Left lung (tissue), 10 donors: ENCODE measurements around the gene VEZT. TPM values are rescaled to one million over a fixed set of nuclear protein-coding genes. Genes with fewer than 3 reads are reported as not detected.
"Not testable (repeated sequence)": the region's sequence is repeated elsewhere in the genome, so short reads cannot be mapped to it uniquely, and the experiment has no call there.

Experiments used
- ATAC-seq: fragments of 200-7000 bp; cut with Tn5 transposase; one replicate; pipeline ENCODE4 v1.9.1; 2020; ENCODE audit warnings: moderate library complexity
- DNase-seq, 4 donors: peaks; one replicate each; pipeline ENCODE4 v3.0.0-alpha.2; 2013 to 2020
- H3K27ac ChIP-seq, 2 donors: fragments of 200-600 bp; sonication (generic) in 1 of 2; one replicate each; pipeline versions ENCODE4 v1.5.0 to v1.8.0; 2020 to 2021
- H3K27me3 ChIP-seq, 2 donors: fragments of 200-600 bp; sonication (generic) in 1 of 2; one replicate each; pipeline versions ENCODE4 v1.5.0 to v1.8.0; 2020 to 2021
- H3K36me3 ChIP-seq, 2 donors: fragments of 200-600 bp; sonication (generic) in 1 of 2; one replicate each; pipeline versions ENCODE4 v1.5.0 to v1.8.0; 2020 to 2021
- H3K4me1 ChIP-seq, 2 donors: fragments of 200-600 bp; one replicate each; pipeline ENCODE4 v1.8.0; 2021
- H3K4me3 ChIP-seq, 2 donors: fragments of 200-600 bp; sonication (generic) in 1 of 2; one replicate each; pipeline versions ENCODE4 v1.5.0 to v1.8.0; 2020 to 2021; ENCODE audit warnings: mild to moderate bottlenecking in 1 of 2
- H3K9me3 ChIP-seq, 2 donors: fragments of 200-600 bp; sonication (generic) in 1 of 2; one replicate each; pipeline versions ENCODE4 v1.5.0 to v1.8.0; 2020 to 2021
- intact Hi-C, 2 donors: fragments of 100-400 bp; cut with DNase I; formaldehyde crosslinking; loops; one replicate each; pipeline versions ENCODE4 v1.11.2 to v1.14.2; 2022
- polyA plus RNA-seq, 6 donors: library from polyadenylated mRNA; unstranded; fragments of 120-200 nt; gene quantifications; one replicate each; pipeline ENCODE4 v1.2.1, GENCODE V29; 2013; ENCODE audit not compliant: insufficient read length in 6 of 6
- total RNA-seq, 2 donors: library from RNA; stranded (reverse); fragmentation: NEBNext Ultra II Directional; extraction: Animal tissue kit (Norgen Biotek cat#: 25700); gene quantifications; one replicate each; pipeline ENCODE4 v1.2.1, GENCODE V29; 2021
- TF ChIP-seq, protein P1 (sequence below), 2 donors: fragments of 200-600 bp; sonication (generic) in 1 of 2; IDR thresholded peaks; one replicate each; pipeline versions ENCODE4 v1.5.0 to v1.8.0; 2021; ENCODE audit warnings: antibody characterized with exemption in 2 of 2
- donor health status: DM: no; HTN: yes; CAD: no.
- donor health status: DM: no; HTN: no; CAD: no.

The VEZT gene
- total and polyA plus RNA-seq, 8 donors = 69.4 to 108 (median 87.1) TPM

DNA sequence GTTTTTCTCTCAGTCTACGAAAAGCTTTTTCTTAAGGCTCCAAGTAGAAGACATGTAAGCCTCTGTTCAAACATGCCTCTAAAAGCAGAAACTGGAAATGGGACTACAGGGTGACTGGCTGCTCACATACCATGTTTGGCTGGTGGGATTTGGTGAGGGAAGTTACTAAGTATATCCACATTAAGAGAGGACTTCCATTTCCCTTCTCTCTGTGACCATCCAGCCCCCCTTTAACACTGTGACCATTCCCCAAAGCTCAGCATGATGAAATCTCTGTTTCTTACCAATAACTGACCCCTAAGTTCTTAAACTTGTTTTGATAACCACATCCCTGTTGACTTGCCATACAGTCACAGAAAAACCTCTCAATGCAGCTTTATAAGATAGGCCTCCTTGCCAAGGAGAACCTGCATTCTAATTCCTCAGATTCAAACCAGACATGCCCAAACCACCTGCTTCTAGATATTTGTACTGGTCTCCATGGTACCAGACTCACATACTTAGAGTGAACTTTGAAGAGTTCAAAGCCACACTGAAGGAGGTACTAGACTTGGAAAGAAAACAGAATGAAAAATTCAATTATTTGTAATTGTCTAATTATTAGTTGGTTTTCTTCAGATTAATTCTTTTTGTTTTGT is 102.2 kb downstream of the VEZT start:
- no peaks in the 10 kb centered on the region for H3K36me3 ChIP-seq
- H3K4me3 ChIP-seq = no peak overlapping the region
- peaks cover 0 to 14% of the 10 kb centered on the region in 2 donors for H3K4me1 ChIP-seq
- peak in 1 of 4 donors; percentile 42 for DNase-seq
- intact Hi-C loops = no loop called here
- ATAC-seq = peak; percentile 68
- TF ChIP-seq, protein P1, sequence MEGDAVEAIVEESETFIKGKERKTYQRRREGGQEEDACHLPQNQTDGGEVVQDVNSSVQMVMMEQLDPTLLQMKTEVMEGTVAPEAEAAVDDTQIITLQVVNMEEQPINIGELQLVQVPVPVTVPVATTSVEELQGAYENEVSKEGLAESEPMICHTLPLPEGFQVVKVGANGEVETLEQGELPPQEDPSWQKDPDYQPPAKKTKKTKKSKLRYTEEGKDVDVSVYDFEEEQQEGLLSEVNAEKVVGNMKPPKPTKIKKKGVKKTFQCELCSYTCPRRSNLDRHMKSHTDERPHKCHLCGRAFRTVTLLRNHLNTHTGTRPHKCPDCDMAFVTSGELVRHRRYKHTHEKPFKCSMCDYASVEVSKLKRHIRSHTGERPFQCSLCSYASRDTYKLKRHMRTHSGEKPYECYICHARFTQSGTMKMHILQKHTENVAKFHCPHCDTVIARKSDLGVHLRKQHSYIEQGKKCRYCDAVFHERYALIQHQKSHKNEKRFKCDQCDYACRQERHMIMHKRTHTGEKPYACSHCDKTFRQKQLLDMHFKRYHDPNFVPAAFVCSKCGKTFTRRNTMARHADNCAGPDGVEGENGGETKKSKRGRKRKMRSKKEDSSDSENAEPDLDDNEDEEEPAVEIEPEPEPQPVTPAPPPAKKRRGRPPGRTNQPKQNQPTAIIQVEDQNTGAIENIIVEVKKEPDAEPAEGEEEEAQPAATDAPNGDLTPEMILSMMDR (IDR thresholded peaks at IDR 0.05) = no peak
- H3K27ac ChIP-seq = peak overlapping the region; percentile 51 to 79
- H3K27me3 ChIP-seq = no peaks in the 10 kb centered on the region
- no peaks in the 10 kb centered on the region for H3K9me3 ChIP-seq

GRCh38 chr12:95321516-95322246 is 104.1 kb downstream of the VEZT start:
- ATAC-seq = no peak
- Histone ChIP-seq H3K4me3 (no peak overlapping the region), H3K4me1 (peaks cover 0 to 10% of the 10 kb centered on the region in 2 donors), H3K9me3 (no peaks in the 10 kb centered on the region), H3K27me3 (no peaks in the 10 kb centered on the region), H3K27ac (no peak overlapping the region), H3K36me3 (no peaks in the 10 kb centered on the region)
- no peak for DNase-seq
- TF ChIP-seq, protein P1 (IDR thresholded peaks at IDR 0.05) = no peak
- intact Hi-C loops = no loop called here

DNA sequence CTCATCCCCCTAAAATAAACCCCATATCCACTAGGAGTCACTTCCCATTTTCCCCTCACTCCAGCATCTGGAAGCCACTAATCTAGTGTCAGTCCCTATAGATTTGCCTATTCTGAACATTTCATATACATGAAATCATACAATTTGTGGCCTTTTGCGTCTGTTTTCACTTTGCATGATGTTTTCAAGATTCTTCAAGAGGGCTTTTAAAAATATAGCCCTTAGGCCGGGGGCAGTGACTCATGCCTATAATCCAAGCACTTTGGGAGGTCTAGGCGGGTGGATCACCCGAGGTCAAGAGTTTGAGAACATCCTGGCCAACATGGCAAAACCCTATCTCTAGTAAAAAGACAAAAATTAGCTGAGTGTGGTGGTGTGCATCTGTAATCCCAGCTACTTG is 104.7 kb downstream of the VEZT start:
- DNase-seq = no peak
- intact Hi-C loops = no loop called here
- TF ChIP-seq, protein P1 (IDR thresholded peaks at IDR 0.05) = no peak
- no peak overlapping the region for H3K4me3 ChIP-seq
- H3K27ac ChIP-seq = no peak overlapping the region
- H3K36me3 ChIP-seq = no peaks in the 10 kb centered on the region
- peaks cover 0 to 10% of the 10 kb centered on the region in 2 donors for H3K4me1 ChIP-seq
- H3K27me3 ChIP-seq = no peaks in the 10 kb centered on the region
- ATAC-seq = no peak
- H3K9me3 ChIP-seq = no peaks in the 10 kb centered on the region

GRCh38 chr12:95323212-95323611 is 105.6 kb downstream of the VEZT start:
- no peak overlapping the region for H3K27ac ChIP-seq
- DNase-seq = no peak
- H3K9me3 ChIP-seq = no peaks in the 10 kb centered on the region
- H3K4me3 ChIP-seq = no peak overlapping the region
- intact Hi-C loops = no loop called here
- no peaks in the 10 kb centered on the region for H3K36me3 ChIP-seq
- peaks cover 0 to 10% of the 10 kb centered on the region in 2 donors for H3K4me1 ChIP-seq
- TF ChIP-seq, protein P1 (IDR thresholded peaks at IDR 0.05) = no peak
- H3K27me3 ChIP-seq = no peaks in the 10 kb centered on the region
- no peak for ATAC-seq

- ATAC-seq, intact Hi-C loops, H3K27me3 ChIP-seq, DNase-seq, H3K4me3 ChIP-seq, H3K9me3 ChIP-seq, H3K4me1 ChIP-seq, H3K27ac ChIP-seq, H3K36me3 ChIP-seq: not testable (repeated sequence)
These were observed 106.6 kb downstream of the VEZT start for GRCh38 chr12:95324246-95324645.
